Fibroblast of pulmonary artery (primary cell): ENCODE data around the gene OPHN1.
"Not testable (repeated sequence)": the region's sequence is repeated elsewhere in the genome, so short reads cannot be mapped to it uniquely, and the experiment has no call there.

Source experiments
- DNase-seq: peaks from one replicate; pipeline ENCODE4 v3.0.0-alpha.2; 2010; ENCODE audit warnings: low read depth
- H3K4me3 ChIP-seq: replicated peaks from 2 replicates; pipeline ENCODE4 v1.5.1; 2011; ENCODE audit warnings: low read depth, mild to moderate bottlenecking, control low read depth, low read length, moderate library complexity
- TF ChIP-seq, protein P1 (sequence below): IDR thresholded peaks from 2 replicates; pipeline ENCODE4 v1.5.1; 2011; ENCODE audit warnings: mild to moderate bottlenecking, control low read depth, low read length, inconsistent platforms; ENCODE audit errors: missing control alignments

Gene OPHN1

DNA sequence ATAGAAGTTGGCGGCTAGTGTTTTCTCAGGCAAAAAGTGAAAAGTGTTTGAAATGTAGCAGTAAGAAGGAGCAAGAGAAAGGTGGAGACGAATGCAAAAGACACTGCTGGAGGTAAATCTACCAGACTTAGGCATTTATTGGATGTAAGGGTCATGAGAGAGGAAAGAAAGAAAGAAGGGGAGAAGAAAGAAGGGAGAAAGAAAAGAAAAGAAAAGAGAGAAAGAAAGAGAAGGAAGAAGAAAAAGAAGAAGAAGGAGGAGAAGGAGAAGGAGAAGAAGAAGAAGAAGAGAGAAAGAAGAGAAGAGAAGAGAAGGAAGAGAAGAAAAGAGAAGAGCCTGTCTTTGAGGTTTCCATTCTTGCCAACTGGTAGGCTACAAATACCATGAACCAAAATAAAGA, 31.2 kb downstream of the OPHN1 start:
- TF ChIP-seq, protein P1, sequence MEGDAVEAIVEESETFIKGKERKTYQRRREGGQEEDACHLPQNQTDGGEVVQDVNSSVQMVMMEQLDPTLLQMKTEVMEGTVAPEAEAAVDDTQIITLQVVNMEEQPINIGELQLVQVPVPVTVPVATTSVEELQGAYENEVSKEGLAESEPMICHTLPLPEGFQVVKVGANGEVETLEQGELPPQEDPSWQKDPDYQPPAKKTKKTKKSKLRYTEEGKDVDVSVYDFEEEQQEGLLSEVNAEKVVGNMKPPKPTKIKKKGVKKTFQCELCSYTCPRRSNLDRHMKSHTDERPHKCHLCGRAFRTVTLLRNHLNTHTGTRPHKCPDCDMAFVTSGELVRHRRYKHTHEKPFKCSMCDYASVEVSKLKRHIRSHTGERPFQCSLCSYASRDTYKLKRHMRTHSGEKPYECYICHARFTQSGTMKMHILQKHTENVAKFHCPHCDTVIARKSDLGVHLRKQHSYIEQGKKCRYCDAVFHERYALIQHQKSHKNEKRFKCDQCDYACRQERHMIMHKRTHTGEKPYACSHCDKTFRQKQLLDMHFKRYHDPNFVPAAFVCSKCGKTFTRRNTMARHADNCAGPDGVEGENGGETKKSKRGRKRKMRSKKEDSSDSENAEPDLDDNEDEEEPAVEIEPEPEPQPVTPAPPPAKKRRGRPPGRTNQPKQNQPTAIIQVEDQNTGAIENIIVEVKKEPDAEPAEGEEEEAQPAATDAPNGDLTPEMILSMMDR: no peak
- no peak for DNase-seq
- no peak overlapping the region for H3K4me3 ChIP-seq

DNA sequence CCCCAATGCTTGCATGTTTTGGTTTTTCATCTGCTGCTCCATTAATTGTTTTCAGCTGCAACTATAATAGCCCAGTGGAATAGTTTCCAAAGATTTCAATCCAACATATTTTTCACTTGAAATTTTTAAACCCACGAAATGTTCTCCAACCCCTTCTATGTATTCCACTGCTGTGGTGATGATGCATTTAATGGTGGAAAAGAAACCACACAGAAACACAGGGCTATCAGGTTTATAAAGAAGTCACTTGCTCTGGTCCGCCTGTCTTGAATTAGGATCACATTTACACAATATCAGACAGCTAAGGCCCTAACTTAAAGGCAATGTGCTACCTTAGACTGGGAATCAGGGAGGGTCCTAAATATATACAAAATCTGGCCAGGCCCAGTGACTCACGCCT, 35.0 kb downstream of the OPHN1 start:
- TF ChIP-seq, protein P1: no peak
- no peak for DNase-seq
- H3K4me3 ChIP-seq: no peak overlapping the region

DNA sequence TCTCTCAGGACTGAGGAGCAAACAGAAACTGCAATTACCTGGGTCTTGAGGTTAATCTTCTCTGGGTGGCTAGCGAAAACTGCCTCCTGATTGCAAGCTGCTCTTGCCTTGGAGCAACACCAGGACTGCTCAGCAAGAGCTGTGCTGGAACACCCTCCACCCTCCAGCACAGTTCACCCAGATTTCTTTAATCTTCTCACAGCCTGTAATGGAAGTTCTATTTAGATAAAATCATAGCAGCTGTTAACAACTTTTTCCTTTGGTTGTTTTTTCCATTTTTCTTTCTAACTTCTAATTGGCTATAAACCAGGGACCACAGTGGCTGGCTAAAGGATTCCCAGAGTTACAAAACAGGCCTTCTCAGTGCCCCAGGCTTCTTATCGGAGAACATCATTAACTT, 36.3 kb downstream of the OPHN1 start:
- TF ChIP-seq, protein P1: no peak
- DNase-seq: no peak
- no peak overlapping the region for H3K4me3 ChIP-seq

DNA sequence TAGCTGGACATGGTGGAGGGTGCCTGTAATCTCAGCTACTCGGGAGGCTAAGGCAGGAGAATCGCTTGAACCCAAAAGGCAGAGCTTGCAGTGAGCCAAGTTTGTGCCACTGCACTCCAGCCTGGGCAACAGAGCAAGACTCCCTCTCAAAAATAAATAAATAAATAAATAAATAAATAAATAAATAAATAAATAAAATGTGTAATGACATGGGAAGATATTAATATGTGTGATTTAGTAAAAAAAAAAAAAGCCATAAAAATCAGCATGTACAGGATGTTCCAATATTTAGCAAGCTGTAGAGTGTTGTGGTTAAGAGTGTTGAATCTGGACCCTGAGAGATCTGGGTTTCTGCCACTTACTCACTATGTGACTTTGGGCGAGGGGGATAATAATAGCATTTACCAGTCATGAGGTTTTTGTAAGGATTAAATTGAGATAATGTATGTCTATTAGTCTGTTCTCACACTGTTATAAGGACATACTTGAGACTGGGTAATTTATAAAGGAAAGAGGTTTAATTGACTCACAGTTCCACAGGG, 43.8 kb downstream of the OPHN1 start:
- not testable (repeated sequence) for H3K4me3 ChIP-seq, DNase-seq

DNA sequence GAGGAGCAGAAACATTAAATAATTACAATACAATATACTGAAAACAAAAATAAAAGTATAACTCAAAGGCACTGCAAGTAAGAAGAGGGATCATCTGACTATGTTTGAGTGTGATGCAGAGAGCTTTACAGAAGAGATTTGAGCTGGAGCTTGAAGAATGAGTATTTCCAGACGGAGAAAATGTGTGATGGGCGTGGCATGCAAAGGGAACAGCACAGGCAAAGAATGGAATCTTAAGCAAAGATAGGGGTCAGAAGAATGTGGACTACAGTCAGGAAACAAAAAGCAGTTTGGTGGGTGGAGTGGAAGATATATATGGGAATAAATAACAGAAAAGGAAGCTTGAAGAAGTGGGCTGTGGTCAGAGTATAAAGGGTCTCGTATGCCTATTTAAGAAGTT, 45.5 kb downstream of the OPHN1 start:
- TF ChIP-seq, protein P1: no peak
- DNase-seq: no peak
- no peak overlapping the region for H3K4me3 ChIP-seq

DNA sequence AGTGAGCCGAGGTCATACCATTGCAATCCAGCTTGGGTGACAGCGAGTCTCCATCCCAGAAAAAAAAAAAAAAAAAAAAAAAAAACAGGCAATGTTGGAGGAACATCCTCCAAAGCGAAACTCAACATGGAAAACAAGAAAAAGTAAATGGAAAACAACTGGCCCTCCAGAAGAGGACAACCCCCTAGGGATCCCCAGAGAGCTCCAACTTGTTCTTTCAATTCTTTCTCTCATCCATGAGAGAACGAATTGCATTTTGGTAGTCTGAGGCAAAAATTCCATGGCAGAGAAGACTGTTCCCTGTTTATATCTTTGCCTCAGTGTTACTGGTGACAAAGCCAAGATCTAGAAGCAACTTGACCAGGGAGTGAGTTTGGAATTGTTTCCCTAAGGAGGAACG, 49.8 kb downstream of the OPHN1 start:
- H3K4me3 ChIP-seq: no peak overlapping the region
- TF ChIP-seq, protein P1: no peak
- no peak for DNase-seq

DNA sequence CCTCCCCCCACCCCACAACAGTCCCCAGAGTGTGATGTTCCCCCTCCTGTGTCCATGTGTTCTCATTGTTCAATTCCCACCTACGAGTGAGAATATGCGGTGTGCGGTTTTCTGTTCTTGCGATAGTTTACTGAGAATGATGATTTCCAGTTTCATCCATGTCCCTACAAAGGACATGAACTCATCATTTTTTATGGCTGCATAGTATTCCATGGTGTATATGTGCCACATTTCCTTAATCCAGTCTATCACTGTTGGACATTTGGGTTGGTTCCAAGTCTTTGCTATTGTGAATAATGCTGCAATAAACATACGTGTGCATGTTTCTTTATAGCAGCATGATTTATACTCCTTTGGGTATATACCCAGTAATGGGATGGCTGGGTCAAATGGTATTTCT, 55.7 kb downstream of the OPHN1 start:
- not testable (repeated sequence) for DNase-seq, H3K4me3 ChIP-seq

DNA sequence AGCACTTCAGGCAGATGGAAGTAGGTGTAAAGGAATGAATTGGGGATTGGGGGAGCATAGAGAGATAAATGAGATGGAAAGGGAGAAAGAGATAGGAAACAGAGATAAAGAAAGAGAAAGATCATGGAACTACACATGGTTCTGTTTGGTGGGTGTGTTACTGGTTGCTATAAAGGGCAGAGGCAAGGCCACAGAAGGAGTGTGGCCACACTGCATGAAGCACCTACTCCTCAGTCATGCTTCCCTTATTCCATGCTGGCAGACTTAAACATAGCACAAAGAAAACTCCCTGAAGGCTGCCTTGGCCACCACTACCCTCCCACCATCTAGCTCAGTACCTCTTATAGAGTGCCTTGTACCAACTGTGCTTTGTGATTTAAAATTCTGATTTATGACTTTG, 56.9 kb downstream of the OPHN1 start:
- DNase-seq: no peak
- no peak overlapping the region for H3K4me3 ChIP-seq
- TF ChIP-seq, protein P1: no peak
